K562 (cell line): ENCODE data around the gene ZNF106. TPM values are rescaled to one million over a fixed set of nuclear protein-coding genes. Genes with fewer than 3 reads are reported as not detected.

Experiments used
- ATAC-seq: fragments of 200-7000 bp; cut with Tn5 transposase; 3 replicates; pipeline ENCODE4 v1.9.1; 2020; ENCODE audit warnings: moderate library complexity
- BruUV-seq: library from RNA; stranded (reverse); fragments of 400-500 nt; replicated peaks from 2 replicates; lab custom pipeline; 2021; lab: Mats Ljungman, UMichigan
- CTCF ChIA-PET: fragments of 300-600 bp; formaldehyde crosslinking; extraction: SDS; loops from one replicate; lab custom pipeline; 2021; ENCODE audit warnings: low intra/inter-chr PET ratio; lab: Yijun Ruan, JAX
- POLR2A ChIA-PET: fragments of 300-600, 350-650 bp; sonication (Branson Sonifier 250); formaldehyde crosslinking; extraction: SDS; loops from one replicate; lab custom pipeline; 2021; ENCODE audit warnings: antibody characterized with exemption, inconsistent platforms; lab: Yijun Ruan, JAX
- DNase-seq, 4 experiments: peaks; one replicate each; pipeline versions ENCODE4 v3.0.0 to v3.0.0-alpha.2; 2011 to 2018; ENCODE audit warnings: low spot score in 3 of 4, mixed read lengths in 3 of 4; ENCODE audit errors: extremely low read depth in 1 of 4
- FAIRE-seq: peaks from 2 replicates; lab custom pipeline; 2011; peaks lifted over from hg19 to GRCh38; lab: Jason Lieb, UNC
- H2AFZ ChIP-seq: 2 replicates; pipeline ENCODE4 v1.6.0; 2011; ENCODE audit warnings: low read depth, low read length, control low read depth, inconsistent platforms
- H3K27ac ChIP-seq: fragments of 200-600 bp; 3 replicates; pipeline ENCODE4 v1.8.0; 2011; ENCODE audit warnings: low read depth, mild to moderate bottlenecking, control low read depth, inconsistent platforms, low read length, moderate library complexity, mixed read lengths; ENCODE audit errors: extremely low read depth
- H3K27me3 ChIP-seq, 2 experiments: fragments of 300-600 bp in 1 of 2; 2 replicates in 1 of 2; 3 replicates in 1 of 2; pipeline versions ENCODE4 v1.6.0 to v1.8.0; 2011; ENCODE audit warnings: inconsistent platforms in 2 of 2, low read length in 2 of 2, mild to moderate bottlenecking in 1 of 2, mixed read lengths in 1 of 2, moderate library complexity in 1 of 2; ENCODE audit not compliant: control insufficient read depth in 2 of 2, insufficient read depth in 2 of 2
- H3K36me3 ChIP-seq: fragments of 300-600 bp; 3 replicates; pipeline ENCODE4 v1.8.0; 2011; ENCODE audit warnings: mild to moderate bottlenecking, low read length, inconsistent platforms; ENCODE audit not compliant: control insufficient read depth, insufficient read depth
- H3K4me1 ChIP-seq, 2 experiments: fragments of 200-600 bp in 1 of 2; replicated peaks in 1 of 2; 2 replicates in 1 of 2; 3 replicates in 1 of 2; pipeline versions ENCODE4 v1.5.1 to v1.8.0; 2011; ENCODE audit warnings: inconsistent platforms in 2 of 2, low read length in 2 of 2, mild to moderate bottlenecking in 1 of 2, mixed read lengths in 1 of 2, moderate library complexity in 1 of 2; ENCODE audit not compliant: control insufficient read depth in 2 of 2, insufficient read depth in 2 of 2
- H3K4me2 ChIP-seq: 2 replicates; pipeline ENCODE4 v1.6.1; 2011; ENCODE audit warnings: low read length, control low read depth, inconsistent platforms, mixed read lengths; ENCODE audit not compliant: insufficient read depth
- H3K4me3 ChIP-seq: fragments of 200-600 bp; sonication (generic), shearing (Covaris generic); 2 replicates; pipeline ENCODE4 v1.5.1; 2016; ENCODE audit warnings: control low read depth, inconsistent platforms
- H3K79me2 ChIP-seq: fragments of 200-600 bp; 3 replicates; pipeline ENCODE4 v1.8.0; 2011; ENCODE audit warnings: low read length, inconsistent platforms; ENCODE audit not compliant: control insufficient read depth, insufficient read depth
- H3K9ac ChIP-seq, 2 experiments: 2 replicates each; pipeline versions ENCODE4 v1.6.0 to v1.6.1; 2011; ENCODE audit warnings: low read depth in 2 of 2, low read length in 2 of 2, control low read depth in 1 of 2, inconsistent platforms in 1 of 2, mild to moderate bottlenecking in 1 of 2, mixed read lengths in 1 of 2; ENCODE audit not compliant: insufficient read depth in 1 of 2
- H3K9me1 ChIP-seq: one replicate; pipeline ENCODE4 v1.6.0; 2011; ENCODE audit warnings: inconsistent platforms, mild to moderate bottlenecking, low read length, moderate library complexity; ENCODE audit not compliant: control insufficient read depth, insufficient read depth
- H3K9me3 ChIP-seq: replicated peaks from 2 replicates; pipeline ENCODE4 v1.5.1; 2011; ENCODE audit warnings: low read depth, low read length, inconsistent platforms; ENCODE audit not compliant: control insufficient read depth, insufficient read depth
- H4K20me1 ChIP-seq: replicated peaks from 2 replicates; pipeline ENCODE4 v1.6.1; 2011; ENCODE audit warnings: low read length, inconsistent platforms, mixed read lengths; ENCODE audit not compliant: control insufficient read depth, insufficient read depth
- ARNT ChIP-seq, 2 experiments: fragments of 450-650 bp; IDR thresholded peaks; 2 replicates each; pipeline ENCODE4 v1.6.1; 2016; ENCODE audit warnings: mild to moderate bottlenecking in 1 of 2
- ETV1 ChIP-seq: fragments of 450-650 bp; conservative IDR thresholded peaks from 2 replicates; pipeline ENCODE4 v1.6.1; 2016; ENCODE audit warnings: missing genetic modification characterization, control low read depth, low read depth, missing compliant biosample characterization
- HMGN3 ChIP-seq: IDR thresholded peaks from 2 replicates; pipeline ENCODE4 v1.6.1; 2011; ENCODE audit warnings: borderline replicate concordance, low read depth, mild to moderate bottlenecking, mixed read lengths, low read length; ENCODE audit not compliant: insufficient read length; ENCODE audit errors: extremely low read depth
- KAT7 ChIP-seq: sonication (generic); formaldehyde crosslinking; IDR thresholded peaks from 2 replicates; pipeline ENCODE4 v1.8.0; 2022; ENCODE audit warnings: missing genetic modification reagents, mild to moderate bottlenecking, borderline replicate concordance
- LEF1 ChIP-seq: fragments of 450-650 bp; IDR thresholded peaks from 2 replicates; pipeline ENCODE4 v1.6.1; 2016; ENCODE audit warnings: mild to moderate bottlenecking
- RREB1 ChIP-seq: fragments of 250-450 bp; sonication (Bioruptor Pico); IDR thresholded peaks from 2 replicates; pipeline ENCODE4 v1.4.0; 2020
- TSC22D4 ChIP-seq: fragments of 450-650 bp; IDR thresholded peaks from 2 replicates; pipeline ENCODE4 v1.6.1; 2016; ENCODE audit warnings: missing genetic modification characterization, missing biosample characterization, control low read depth
- ZNF277 ChIP-seq: fragments of 250-450 bp; sonication (Bioruptor Pico); IDR thresholded peaks from 2 replicates; pipeline ENCODE4 v1.8.0; 2022; ENCODE audit warnings: inconsistent platforms, mild to moderate bottlenecking, moderate library complexity, borderline replicate concordance
- WGBS: fragments of 100-300 bp; shearing (Covaris generic); methylation state at CpG from one replicate; pipeline ENCODE4 v1.1.6; 2016; ENCODE audit warnings: low coverage, mixed read lengths; ENCODE audit not compliant: insufficient coverage; ENCODE audit errors: missing lambda C conversion rate; 5-methylcytosine and 5-hydroxymethylcytosine counted together
- in situ Hi-C: fragments of 300-500 bp; cut with MboI; formaldehyde crosslinking; loops from 4 replicates; pipeline ENCODE4 v1.15.0; 2018; ENCODE audit warnings: inconsistent platforms, mixed read lengths
- intact Hi-C: fragments of 100-400 bp; cut with micrococcal nuclease; formaldehyde crosslinking; loops from 2 replicates; pipeline ENCODE4 v1.14.2; 2022
- polyA plus RNA-seq, 8 experiments: library from polyadenylated mRNA; depleted of rRNA in 4 of 8; stranded (reverse) in 5 of 8; unstranded in 3 of 8; fragments of >200 nt; fragmentation: Nextera tagmentation in 2 of 8; fragmentation: Illumina TruSeq in 1 of 8; extraction: Ambion mirVana in 2 of 8; extraction: Trizol in 1 of 8; gene quantifications; 2 replicates each; pipeline versions ENCODE4 v1.2.1 to v1.2.3, GENCODE V29; 2011 to 2014; ENCODE audit warnings: inconsistent platforms in 1 of 8, missing spikeins in 1 of 8
- total RNA-seq, 7 experiments: library from RNA; depleted of rRNA in 6 of 7; stranded (reverse); fragments of >200 nt in 6 of 7; fragmentation: Illumina TruSeq in 2 of 7; extraction: Trizol in 2 of 7; gene quantifications; 2 replicates each; pipeline versions ENCODE4 v1.2.1 to v1.2.3, GENCODE V29; 2011 to 2021; ENCODE audit warnings: low replicate concordance in 1 of 7
- TF ChIP-seq, protein P1 (sequence below): sonication (generic); formaldehyde crosslinking; IDR thresholded peaks from 2 replicates; pipeline ENCODE4 v1.8.0; 2022; ENCODE audit warnings: mild to moderate bottlenecking, missing genetic modification reagents

Gene ZNF106
- total and polyA plus RNA-seq, 9 of the 15 experiments (the other 6 are each of a cell fraction or from before 2014, with no cell fraction given): 14.4 to 55.3 (median 33.7) TPM

DNA sequence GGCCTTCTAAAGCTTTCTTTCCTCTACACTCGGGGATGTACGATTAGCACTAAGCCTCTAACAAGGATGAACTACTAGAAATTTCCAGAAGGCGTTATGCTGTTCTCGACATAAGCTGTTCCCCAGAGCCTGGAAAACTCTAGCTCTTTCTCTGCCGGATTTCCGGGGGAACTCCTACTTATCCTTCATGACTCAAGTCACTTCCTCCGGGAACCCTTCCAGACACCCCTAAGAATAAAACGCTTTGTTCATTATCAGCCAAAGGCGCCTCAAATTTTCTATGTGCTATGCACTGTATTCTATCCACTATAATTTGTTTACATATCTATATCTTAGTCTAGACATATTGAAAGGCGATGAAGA, 4.0 kb upstream of the ZNF106 start:
- H3K9ac ChIP-seq: peak overlapping the region in 1 of 2 experiments; percentile 87; a peak in 2 of 4 replicates
- H3K9me3 ChIP-seq: no peaks in the 10 kb centered on the region
- no peaks in the 10 kb centered on the region for H3K9me1 ChIP-seq
- no peaks in the 10 kb centered on the region for H4K20me1 ChIP-seq
- H3K27ac ChIP-seq: peak overlapping the region; percentile 84
- no peaks in the 10 kb centered on the region for H3K27me3 ChIP-seq
- H3K4me3 ChIP-seq: peak overlapping the region; percentile 74
- H2AFZ ChIP-seq: peak overlapping the region; percentile 98
- peaks cover 47% of the 10 kb centered on the region for H3K79me2 ChIP-seq
- in situ Hi-C loops: no loop called here
- no TSS peak for BruUV-seq
- DNase-seq: peak in 2 of 4 experiments; percentile 12 to 46
- FAIRE-seq: no peak
- H3K36me3 ChIP-seq: peaks cover 6% of the 10 kb centered on the region; the same call in 1 of the 3 replicates
- H3K4me1 ChIP-seq: peaks cover 14 to 28% of the 10 kb centered on the region in 2 experiments
- peak overlapping the region; percentile 98 for H3K4me2 ChIP-seq
- POLR2A ChIA-PET: interaction anchor here (0.6 to 2.1 kb wide), 8 partner anchors 10 to 1569 kb away, joined by 3 to 13 read pairs (median 3); no protein-coding TSS in a partner anchor
- CTCF ChIA-PET: no interaction called here
- intact Hi-C loops: loop anchor here (2.0 kb wide), 1 partner anchor 54 kb away; the partner anchor contains the start of genes HAUS2 and LRRC57
- no peak for ATAC-seq
- WGBS: 5% methylated on average over 10 of the region's 10 CpGs
- TF ChIP-seq HMGN3: no peak
- TF ChIP-seq RREB1 (CRISPR knock-in tag): no peak
- TF ChIP-seq, protein P1, sequence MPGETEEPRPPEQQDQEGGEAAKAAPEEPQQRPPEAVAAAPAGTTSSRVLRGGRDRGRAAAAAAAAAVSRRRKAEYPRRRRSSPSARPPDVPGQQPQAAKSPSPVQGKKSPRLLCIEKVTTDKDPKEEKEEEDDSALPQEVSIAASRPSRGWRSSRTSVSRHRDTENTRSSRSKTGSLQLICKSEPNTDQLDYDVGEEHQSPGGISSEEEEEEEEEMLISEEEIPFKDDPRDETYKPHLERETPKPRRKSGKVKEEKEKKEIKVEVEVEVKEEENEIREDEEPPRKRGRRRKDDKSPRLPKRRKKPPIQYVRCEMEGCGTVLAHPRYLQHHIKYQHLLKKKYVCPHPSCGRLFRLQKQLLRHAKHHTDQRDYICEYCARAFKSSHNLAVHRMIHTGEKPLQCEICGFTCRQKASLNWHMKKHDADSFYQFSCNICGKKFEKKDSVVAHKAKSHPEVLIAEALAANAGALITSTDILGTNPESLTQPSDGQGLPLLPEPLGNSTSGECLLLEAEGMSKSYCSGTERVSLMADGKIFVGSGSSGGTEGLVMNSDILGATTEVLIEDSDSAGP (CRISPR knock-in tag): no peak
- 0 out of 2 replicates have a peak, but pooled peaks have one; percentile 16 for TF ChIP-seq ETV1
- 0 out of 2 replicates have a peak, but pooled peaks have one; percentile 64 for TF ChIP-seq KAT7 (CRISPR knock-in tag)
- TF ChIP-seq TSC22D4 (tag): no peak
- TF ChIP-seq ARNT (IDR thresholded peaks at IDR 0.05): peak in 1 of 2 experiments; percentile 75; a peak in 1 of 4 replicates
- 0 out of 2 replicates have a peak, but pooled peaks have one; percentile 8 for TF ChIP-seq LEF1
- TF ChIP-seq ZNF277: no peak
